GM10266 (cell line): ENCODE measurements around the gene OXTR.
"Not testable (repeated sequence)": the region's sequence is repeated elsewhere in the genome, so short reads cannot be mapped to it uniquely, and the experiment has no call there.

Experiments used
- DNase-seq: peaks from one replicate; pipeline ENCODE4 v3.0.0; 2012; ENCODE audit errors: extremely low spot score
- TF ChIP-seq, protein P1 (sequence below): IDR thresholded peaks from 2 replicates; pipeline ENCODE4 v1.5.1; 2012; ENCODE audit warnings: mild to moderate bottlenecking, low read depth; ENCODE audit not compliant: control insufficient read depth, insufficient read depth; ENCODE audit errors: missing control alignments

The OXTR gene

GRCh38 chr3:8729479-8729878 is 39.9 kb downstream of the OXTR start:
- TF ChIP-seq, protein P1, sequence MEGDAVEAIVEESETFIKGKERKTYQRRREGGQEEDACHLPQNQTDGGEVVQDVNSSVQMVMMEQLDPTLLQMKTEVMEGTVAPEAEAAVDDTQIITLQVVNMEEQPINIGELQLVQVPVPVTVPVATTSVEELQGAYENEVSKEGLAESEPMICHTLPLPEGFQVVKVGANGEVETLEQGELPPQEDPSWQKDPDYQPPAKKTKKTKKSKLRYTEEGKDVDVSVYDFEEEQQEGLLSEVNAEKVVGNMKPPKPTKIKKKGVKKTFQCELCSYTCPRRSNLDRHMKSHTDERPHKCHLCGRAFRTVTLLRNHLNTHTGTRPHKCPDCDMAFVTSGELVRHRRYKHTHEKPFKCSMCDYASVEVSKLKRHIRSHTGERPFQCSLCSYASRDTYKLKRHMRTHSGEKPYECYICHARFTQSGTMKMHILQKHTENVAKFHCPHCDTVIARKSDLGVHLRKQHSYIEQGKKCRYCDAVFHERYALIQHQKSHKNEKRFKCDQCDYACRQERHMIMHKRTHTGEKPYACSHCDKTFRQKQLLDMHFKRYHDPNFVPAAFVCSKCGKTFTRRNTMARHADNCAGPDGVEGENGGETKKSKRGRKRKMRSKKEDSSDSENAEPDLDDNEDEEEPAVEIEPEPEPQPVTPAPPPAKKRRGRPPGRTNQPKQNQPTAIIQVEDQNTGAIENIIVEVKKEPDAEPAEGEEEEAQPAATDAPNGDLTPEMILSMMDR: no peak
- DNase-seq: no peak

DNA sequence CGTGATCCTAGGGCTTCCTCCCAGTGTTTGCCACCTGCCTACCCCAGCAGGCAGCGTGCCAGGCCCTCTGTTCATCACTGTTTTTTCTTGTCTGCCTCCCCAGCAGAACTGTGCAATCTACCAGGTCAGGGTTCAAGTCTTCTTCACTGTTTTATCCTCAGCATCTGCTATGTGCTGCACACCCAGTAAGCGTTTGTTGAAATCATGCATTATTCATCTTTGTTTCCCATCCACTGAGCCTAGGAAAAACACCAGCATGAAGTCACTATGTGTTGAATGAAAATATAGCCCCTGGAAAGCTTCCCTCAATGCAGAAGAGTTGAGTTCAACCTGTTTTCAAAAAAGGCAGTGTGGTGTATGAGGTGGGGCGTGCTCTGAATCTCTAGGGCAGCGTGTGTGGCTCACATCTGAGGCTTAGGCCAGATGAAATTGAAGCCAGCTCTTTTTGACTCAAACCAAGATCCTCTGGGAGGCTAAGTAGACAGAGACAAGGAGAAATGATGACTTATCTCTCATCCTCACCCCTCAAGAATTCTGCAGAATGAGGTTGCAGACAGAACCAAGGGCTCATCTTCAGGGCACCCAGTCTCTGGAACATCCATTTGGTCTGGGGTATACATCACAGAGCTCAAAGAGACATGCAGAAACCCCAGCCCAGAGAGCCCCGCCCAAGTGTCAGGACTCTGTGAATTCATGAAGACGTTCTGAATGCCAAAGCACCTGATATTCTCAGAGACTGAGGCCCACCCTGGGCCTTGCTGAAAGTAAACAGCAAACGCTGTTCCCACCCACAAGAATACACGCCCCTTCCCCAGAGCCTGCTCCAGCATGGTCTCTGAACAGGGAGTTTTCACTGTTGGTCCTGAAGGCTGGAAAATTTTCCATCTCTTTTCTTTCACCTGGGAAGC is 41.6 kb downstream of the OXTR start:
- no peak for DNase-seq
- TF ChIP-seq, protein P1: no peak

DNA sequence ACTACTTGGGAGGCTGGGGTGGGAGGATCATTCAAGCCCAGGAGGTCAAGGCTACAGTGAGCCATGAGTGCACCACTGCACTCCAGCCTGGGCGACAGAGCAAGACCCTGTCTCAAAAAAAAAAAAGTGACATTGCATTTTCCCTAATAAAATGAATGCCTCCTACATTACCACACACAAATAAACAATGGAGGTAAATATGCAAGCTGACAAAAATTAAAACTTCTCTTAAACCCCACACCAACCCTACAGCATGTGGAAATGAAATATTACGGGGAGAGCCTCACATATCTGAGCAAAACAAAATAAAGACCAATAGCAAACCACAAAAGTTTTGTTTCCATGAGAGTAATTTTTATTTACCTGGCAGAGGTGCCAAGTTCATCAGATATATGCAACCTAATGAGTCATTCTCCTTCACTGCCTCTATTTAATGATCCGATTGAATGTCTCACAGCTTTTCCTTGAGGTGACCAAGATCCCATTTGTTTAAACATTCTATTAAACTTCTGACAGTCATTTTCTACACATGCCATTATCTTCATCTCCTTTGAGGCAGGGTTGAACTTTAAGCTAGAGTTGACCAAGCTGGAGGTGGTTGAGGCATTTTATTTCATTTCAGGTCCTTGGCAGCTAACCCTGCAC is 45.2 kb downstream of the OXTR start:
- TF ChIP-seq, protein P1: no peak

DNA sequence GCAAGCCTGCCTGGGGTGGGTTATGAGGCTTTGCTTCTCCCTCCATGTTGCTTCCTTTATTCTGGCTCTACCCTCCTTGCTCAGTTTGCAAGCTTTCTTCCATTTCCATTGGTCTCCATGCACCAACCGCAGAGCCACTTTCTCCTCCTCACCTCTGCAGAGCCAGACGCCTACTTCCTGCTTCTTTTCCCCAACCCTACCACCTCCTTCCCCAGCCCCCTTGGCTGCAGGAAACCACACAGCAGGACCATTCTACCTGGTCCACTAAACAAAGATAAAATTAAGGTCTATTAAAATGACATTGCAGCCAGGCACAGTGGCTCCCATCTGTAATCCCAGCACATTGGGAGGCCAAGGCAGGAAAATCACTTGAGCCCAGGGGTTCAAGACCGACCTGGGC is 45.8 kb downstream of the OXTR start:
- TF ChIP-seq, protein P1: no peak
- no peak for DNase-seq

More for the DNA sequence above, 45.2 kb downstream of the OXTR start:
- DNase-seq: no peak

DNA sequence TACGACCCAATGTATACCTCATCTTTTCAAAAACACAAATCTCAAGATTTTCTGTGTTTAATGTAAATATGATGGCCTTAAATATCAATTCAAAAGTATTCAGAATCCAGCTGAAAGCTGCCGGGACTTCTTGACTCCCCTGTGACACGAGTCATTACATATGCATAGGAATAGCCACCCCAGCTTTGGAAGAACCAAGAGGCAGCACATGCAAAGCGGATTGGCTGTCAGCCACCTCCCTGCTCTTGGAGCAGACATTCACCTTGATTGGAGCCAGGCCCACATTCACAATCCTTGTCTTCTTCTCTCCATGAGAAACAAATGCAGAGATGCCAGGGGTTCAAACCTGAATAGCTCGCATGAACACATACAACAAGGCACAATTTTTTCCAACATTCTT is 46.6 kb downstream of the OXTR start:
- TF ChIP-seq, protein P1: no peak
- no peak for DNase-seq

- not testable (repeated sequence) for DNase-seq
Observed at GRCh38 chr3:8715757-8716156, 53.7 kb downstream of the OXTR start.

- DNase-seq: peak; percentile 52
- TF ChIP-seq, protein P1: peak; percentile 46
Observed at GRCh38 chr3:8713901-8714759, 55.3 kb downstream of the OXTR start.
